GM21381 (cell line): ENCODE results near the gene DSTYK.
A peak's percentile ranks its signal among the peaks of the same experiment; 100 is the strongest.

ENCODE experiments used
- ATAC-seq: cut with Tn5 transposase; IDR thresholded peaks from one replicate; pipeline ENCODE4 v1.9.1; 2021; ENCODE audit warnings: mild to moderate bottlenecking, moderate library complexity; ENCODE audit not compliant: unreplicated experiment

Gene DSTYK

DNA sequence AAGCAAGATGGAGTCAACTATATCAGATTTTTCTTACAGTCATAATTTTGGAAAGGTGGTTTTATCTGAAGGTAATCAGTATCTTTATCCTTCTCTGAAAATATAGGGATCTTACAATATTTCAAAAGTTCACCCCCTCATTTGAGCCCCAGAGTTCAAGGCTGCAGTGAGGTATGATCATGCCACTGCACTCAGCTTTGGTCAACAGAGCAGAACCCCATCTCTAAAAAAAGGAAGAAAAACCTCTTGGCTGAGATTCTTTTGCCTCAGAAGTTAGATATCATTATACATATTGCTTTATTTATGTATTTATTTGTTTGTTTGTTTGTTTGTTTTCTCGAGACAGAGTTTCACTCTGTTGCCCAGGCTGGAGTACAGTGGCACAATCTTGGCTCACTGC is 78.2 kb downstream of the DSTYK start:
- ATAC-seq: no peak

DNA sequence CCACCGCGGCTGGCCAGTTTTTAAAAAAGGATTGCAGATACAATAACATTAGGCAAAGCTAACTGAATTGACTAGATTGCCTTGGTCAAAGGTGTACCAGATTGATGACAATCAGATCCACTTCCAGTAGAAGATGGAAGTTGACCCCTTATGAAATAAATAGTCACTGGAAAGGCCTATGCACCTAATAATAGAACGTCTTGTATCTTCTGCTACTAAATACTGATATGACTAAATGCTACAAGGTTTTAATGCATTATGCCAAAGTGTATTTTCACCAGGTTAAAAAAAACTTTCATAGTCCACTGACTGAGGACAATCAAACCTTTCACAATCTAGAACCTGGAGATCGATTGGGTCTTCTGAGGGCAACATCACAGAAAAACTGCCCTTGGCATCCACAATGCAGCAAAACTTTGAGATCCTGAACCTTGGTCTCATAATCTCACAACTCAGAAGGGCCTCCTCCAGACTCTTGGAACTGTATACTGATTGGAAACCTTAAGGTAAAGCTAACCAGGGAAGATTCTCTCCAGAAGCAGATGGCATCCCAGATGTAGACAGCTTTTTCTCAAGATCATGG is 82.0 kb downstream of the DSTYK start:
- ATAC-seq: no peak

DNA sequence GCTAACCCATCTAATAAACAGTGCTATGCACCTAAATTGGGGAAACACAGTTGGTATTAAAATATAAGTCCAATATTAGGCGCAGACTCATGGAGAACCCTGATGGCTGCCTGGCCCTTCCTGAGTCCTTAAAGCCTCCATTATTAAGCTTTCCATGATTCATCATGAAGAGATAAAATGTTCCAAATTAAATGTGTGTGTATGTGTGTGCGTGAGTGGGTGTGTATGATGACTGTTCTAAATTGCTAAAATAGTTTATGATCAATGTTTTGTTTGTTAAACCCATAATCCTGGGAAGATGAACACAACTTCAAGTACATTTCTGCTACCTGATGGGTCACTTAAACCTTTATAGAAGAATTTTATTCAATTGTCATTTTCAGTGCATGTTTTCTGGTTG is 83.5 kb downstream of the DSTYK start:
- no peak for ATAC-seq

DNA sequence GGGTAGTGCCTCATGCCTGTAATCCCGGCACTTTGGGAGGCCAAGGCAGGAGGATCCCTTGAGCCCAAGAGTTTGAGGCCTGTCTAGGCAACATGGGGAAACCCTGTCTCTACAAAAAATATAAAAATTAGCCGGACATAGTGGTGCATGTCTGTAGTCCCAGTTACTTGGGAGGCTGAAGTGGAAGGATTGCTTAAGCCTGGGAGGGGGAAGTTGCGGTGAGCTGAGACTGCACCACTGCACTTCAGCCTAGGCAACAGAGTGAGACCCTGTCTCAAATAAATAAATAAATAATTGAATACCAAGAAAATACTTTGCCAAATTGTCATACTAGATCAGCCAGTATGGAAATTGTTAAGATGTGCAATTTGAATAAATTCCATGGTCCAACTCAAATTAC is 83.9 kb downstream of the DSTYK start:
- ATAC-seq: no peak

DNA sequence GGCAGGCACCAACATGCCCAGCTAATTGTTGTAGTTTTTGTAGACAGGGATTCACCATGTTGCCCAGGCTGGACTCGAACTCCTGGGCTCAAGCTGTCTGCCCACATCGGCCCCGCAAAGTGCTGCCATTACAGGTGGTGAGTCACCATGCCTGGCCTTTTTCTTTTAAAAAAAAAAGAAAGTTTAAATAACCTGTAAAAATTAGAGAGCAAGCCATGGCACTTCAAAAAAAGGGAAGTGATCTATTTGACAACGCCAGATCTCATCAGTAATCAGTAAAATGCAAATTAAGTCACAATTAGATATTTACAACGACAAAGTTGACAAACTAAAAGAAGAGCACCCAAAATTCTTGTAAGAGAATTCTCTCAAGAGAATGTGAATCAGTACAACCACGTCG is 86.8 kb downstream of the DSTYK start:
- ATAC-seq: no peak

- ATAC-seq: no peak
Observed at GRCh38 chr1:205122489-205122882, 89.0 kb downstream of the DSTYK start.

GRCh38 chr1:205121660-205122488 is 89.6 kb downstream of the DSTYK start, which contains the start of gene RBBP5:
Gene RBBP5, minus strand, starts transcription at chr1:205121978. Its CDS starts 105 bp downstream, at chr1:205121873.
- peak; percentile 94 for ATAC-seq

- ATAC-seq: no peak
Observed at GRCh38 chr1:205118752-205119151, 92.8 kb downstream of the DSTYK start.

GRCh38 chr1:205111354-205111753 is 100.1 kb downstream of the DSTYK start:
- no peak for ATAC-seq

- ATAC-seq: no peak
Observed at GRCh38 chr1:205109711-205110110, 101.8 kb downstream of the DSTYK start.

- ATAC-seq: no peak
Observed at GRCh38 chr1:205109269-205109668, 102.2 kb downstream of the DSTYK start.

DNA sequence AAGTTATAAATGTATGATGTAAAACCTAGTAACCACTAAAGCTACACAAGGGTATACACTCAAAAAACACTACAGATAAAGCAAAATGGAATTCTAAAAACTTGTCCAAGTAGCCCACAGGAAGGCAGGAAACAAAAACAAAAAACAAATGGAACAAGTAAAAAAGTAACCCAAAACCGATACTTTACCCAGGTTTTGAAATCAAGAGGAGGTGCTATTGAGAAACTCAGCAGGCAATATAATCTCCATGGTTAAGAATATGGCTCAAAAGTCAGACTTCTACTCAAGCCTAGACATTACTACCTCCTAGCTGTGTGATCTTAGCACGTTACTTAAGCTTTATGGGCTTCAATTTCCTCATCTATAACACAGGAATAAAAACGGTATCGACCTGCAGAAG is 103.0 kb downstream of the DSTYK start:
- no peak for ATAC-seq

DNA sequence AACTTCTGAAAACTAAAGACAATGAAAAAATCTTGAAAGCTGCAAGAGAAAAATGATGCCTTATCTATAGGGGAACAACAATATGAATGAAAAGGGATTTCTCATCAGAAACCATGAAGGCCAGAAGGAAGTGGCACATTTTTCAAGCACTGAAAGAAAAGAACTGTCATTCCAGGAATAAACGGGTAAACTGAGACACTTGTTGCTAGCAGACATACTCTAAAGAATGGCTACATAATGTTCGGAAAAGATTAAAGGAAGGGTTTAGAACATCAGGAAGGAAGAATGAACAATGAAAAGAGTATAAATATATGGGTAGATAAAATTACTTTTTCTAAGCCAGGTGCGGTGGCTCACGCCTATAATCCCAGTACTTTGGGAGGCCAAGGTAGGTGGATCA is 104.2 kb downstream of the DSTYK start:
- no peak for ATAC-seq

DNA sequence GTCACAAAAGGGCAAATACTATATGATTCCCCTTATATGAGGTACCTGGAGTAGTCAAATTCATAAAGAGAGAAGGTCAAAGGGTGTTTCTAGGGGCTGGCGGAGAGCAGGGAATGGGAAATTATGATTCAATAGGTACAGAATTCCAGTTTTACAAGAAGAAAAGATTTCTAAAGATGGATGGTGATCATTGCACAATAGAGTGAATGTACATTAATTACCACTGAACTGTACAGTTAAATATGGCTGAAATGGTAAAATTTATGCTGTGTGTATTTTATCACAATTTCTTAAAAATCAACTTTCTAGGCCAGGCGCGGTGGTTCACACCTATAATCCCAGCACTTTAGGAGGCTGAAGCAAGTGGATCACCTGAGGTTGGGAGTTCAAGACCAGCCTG is 109.1 kb downstream of the DSTYK start:
- no peak for ATAC-seq

DNA sequence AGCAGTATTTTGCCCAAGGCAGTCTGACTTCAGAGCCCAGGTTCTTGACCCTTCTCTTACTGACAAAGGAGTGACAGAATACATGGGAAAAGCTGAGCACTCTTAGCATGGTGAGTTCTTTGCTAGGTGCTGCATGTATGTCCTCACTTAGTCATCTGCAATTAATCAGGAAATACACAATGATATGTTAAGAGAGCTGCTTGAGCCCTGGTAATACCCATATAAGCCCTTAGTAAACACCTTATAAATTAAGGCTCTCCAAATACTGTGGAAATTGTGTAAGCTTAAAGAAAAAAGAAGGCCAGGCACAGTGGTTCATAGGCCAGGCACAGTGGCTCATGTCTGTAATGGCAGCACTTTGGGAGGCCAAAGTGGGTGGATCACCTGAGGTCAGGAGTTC is 113.3 kb downstream of the DSTYK start:
- ATAC-seq: no peak

- no peak for ATAC-seq
Observed at GRCh38 chr1:205095422-205095821, 116.1 kb downstream of the DSTYK start.
